Activated CD8-positive, alpha-beta memory T cell treated with anti-CD3 and anti-CD28 coated beads, Interleukin-2, amount 10 ng/mL, durations not matched to agents 7 days and 5 days (primary cell): ENCODE measurements around the gene DOCK10. TPM values are rescaled to one million over a fixed set of nuclear protein-coding genes. Genes with fewer than 3 reads are reported as not detected.
"Not testable (repeated sequence)": the region's sequence is repeated elsewhere in the genome, so short reads cannot be mapped to it uniquely, and the experiment has no call there.

ENCODE experiments used
- ATAC-seq: fragments of 150-1000 bp; cut with Tn5 transposase; one replicate; pipeline ENCODE4 v1.10.0; 2021; ENCODE audit warnings: moderate library complexity
- CTCF ChIA-PET: fragments of 350-600 bp; sonication (Branson Sonifier 250); formaldehyde crosslinking; loops from one replicate; lab custom pipeline; 2021; ENCODE audit warnings: antibody characterized with exemption; lab: Charles Lee
- DNase-seq: peaks from one replicate; pipeline ENCODE4 v3.0.0-alpha.2; 2020
- H3K27ac Mint-ChIP-seq: one replicate; pipeline ENCODE4 v1.8.0; 2021; ENCODE audit warnings: mild to moderate bottlenecking, mixed read lengths
- H3K27me3 Mint-ChIP-seq: one replicate; pipeline ENCODE4 v1.8.0; 2021; ENCODE audit warnings: mixed read lengths
- H3K36me3 Mint-ChIP-seq: one replicate; pipeline ENCODE4 v1.8.0; 2021; ENCODE audit warnings: mild to moderate bottlenecking, mixed read lengths
- H3K4me1 Mint-ChIP-seq: one replicate; pipeline ENCODE4 v1.8.0; 2021; ENCODE audit warnings: mixed read lengths
- H3K4me3 Mint-ChIP-seq: one replicate; pipeline ENCODE4 v1.8.0; 2021; ENCODE audit warnings: mild to moderate bottlenecking, moderate library complexity, mixed read lengths
- H3K9me3 Mint-ChIP-seq: one replicate; pipeline ENCODE4 v1.8.0; 2022; ENCODE audit warnings: low read depth, mixed read lengths
- total RNA-seq, 2 experiments: library from RNA; stranded (reverse); gene quantifications; one replicate each; pipeline ENCODE4 v1.2.3, GENCODE V29; 2021

The DOCK10 gene
- total RNA-seq, 2 experiments from 2014 or later = 251 to 271 TPM

GRCh38 chr2:224927011-224927410 lies 115.3 kb downstream of the DOCK10 start:
- no peak for DNase-seq
- Mint-ChIP-seq H3K27me3 (no peaks in the 10 kb centered on the region), H3K27ac (peak overlapping the region; percentile 94), H3K9me3 (no peaks in the 10 kb centered on the region), H3K36me3 (peaks cover 78% of the 10 kb centered on the region), H3K4me1 (peaks cover 96% of the 10 kb centered on the region), H3K4me3 (peak overlapping the region; percentile 46)
- no peak for ATAC-seq
- CTCF ChIA-PET = interaction anchor here (1.2 to 11.0 kb wide), 8 partner anchors 9 to 126 kb away, joined by 3 to 132 read pairs (median 5); no protein-coding TSS in a partner anchor

GRCh38 chr2:224925810-224926100 lies 116.5 kb downstream of the DOCK10 start:
- Mint-ChIP-seq H3K27me3 (no peaks in the 10 kb centered on the region), H3K4me1 (peaks cover 90% of the 10 kb centered on the region), H3K36me3 (peaks cover 68% of the 10 kb centered on the region), H3K27ac (peak overlapping the region; percentile 94), H3K9me3 (no peaks in the 10 kb centered on the region), H3K4me3 (peak overlapping the region; percentile 48)
- DNase-seq (no peak), ATAC-seq (peak; percentile 22)
- CTCF ChIA-PET = interaction anchor here (1.0 to 11.0 kb wide), 5 partner anchors 21 to 115 kb away, joined by 3 to 132 read pairs (median 8); no protein-coding TSS in a partner anchor

GRCh38 chr2:224925061-224925809 lies 117.0 kb downstream of the DOCK10 start:
- CTCF ChIA-PET = interaction anchor here (1.0 to 11.0 kb wide), 6 partner anchors 13 to 115 kb away, joined by 3 to 132 read pairs (median 6); no protein-coding TSS in a partner anchor
- Mint-ChIP-seq H3K36me3 (peaks cover 64% of the 10 kb centered on the region), H3K9me3 (no peaks in the 10 kb centered on the region), H3K27me3 (no peaks in the 10 kb centered on the region), H3K4me3 (peak overlapping the region; percentile 48), H3K4me1 (peaks cover 86% of the 10 kb centered on the region), H3K27ac (peak overlapping the region; percentile 94)
- DNase-seq = no peak
- ATAC-seq = peak; percentile 6

- Mint-ChIP-seq H3K4me3 (peak overlapping the region; percentile 48), H3K36me3 (peaks cover 59% of the 10 kb centered on the region), H3K4me1 (peaks cover 82% of the 10 kb centered on the region), H3K27me3 (no peaks in the 10 kb centered on the region), H3K27ac (peak overlapping the region; percentile 94), H3K9me3 (no peaks in the 10 kb centered on the region)
- CTCF ChIA-PET = interaction anchor here (1.2 to 11.0 kb wide), 2 partner anchors 14 to 22 kb away, joined by 4 to 132 read pairs; no protein-coding TSS in a partner anchor
- DNase-seq = no peak
- no peak for ATAC-seq
Observed at GRCh38 chr2:224924631-224925030, 117.6 kb downstream of the DOCK10 start.

GRCh38 chr2:224922142-224922727 lies 120.0 kb downstream of the DOCK10 start:
- H3K4me1 Mint-ChIP-seq = peaks cover 58% of the 10 kb centered on the region
- peak; percentile 22 for ATAC-seq

GRCh38 chr2:224919472-224920110 lies 122.7 kb downstream of the DOCK10 start:
- Mint-ChIP-seq H3K27me3 (no peaks in the 10 kb centered on the region), H3K4me3 (no peak overlapping the region), H3K4me1 (peaks cover 40% of the 10 kb centered on the region), H3K9me3 (no peaks in the 10 kb centered on the region), H3K36me3 (peaks cover 26% of the 10 kb centered on the region), H3K27ac (no peak overlapping the region)
- CTCF ChIA-PET = interaction anchor here (1.0 kb wide), 1 partner anchor 23 kb away, joined by 4 read pairs; no protein-coding TSS in a partner anchor
- no peak for DNase-seq
- ATAC-seq = no peak

More at GRCh38 chr2:224922142-224922727, 120.0 kb downstream of the DOCK10 start:
- no peaks in the 10 kb centered on the region for H3K27me3 Mint-ChIP-seq
- H3K9me3 Mint-ChIP-seq = no peaks in the 10 kb centered on the region
- peak overlapping the region; percentile 41 for H3K4me3 Mint-ChIP-seq
- peak overlapping the region; percentile 87 for H3K27ac Mint-ChIP-seq
- CTCF ChIA-PET = interaction anchor here (0.7 to 1.8 kb wide), 8 partner anchors 15 to 131 kb away, joined by 3 to 5 read pairs (median 3); no protein-coding TSS in a partner anchor
- no peak for DNase-seq
- H3K36me3 Mint-ChIP-seq = peaks cover 40% of the 10 kb centered on the region

- CTCF ChIA-PET = no interaction called here
- Mint-ChIP-seq H3K4me3 (no peak overlapping the region), H3K36me3 (peaks cover 20% of the 10 kb centered on the region), H3K9me3 (no peaks in the 10 kb centered on the region), H3K27me3 (no peaks in the 10 kb centered on the region), H3K4me1 (peaks cover 33% of the 10 kb centered on the region), H3K27ac (no peak overlapping the region)
- DNase-seq (no peak), ATAC-seq (no peak)
Observed at GRCh38 chr2:224918626-224919471, 123.4 kb downstream of the DOCK10 start.

- H3K27me3 Mint-ChIP-seq, H3K9me3 Mint-ChIP-seq, ATAC-seq, DNase-seq, H3K4me3 Mint-ChIP-seq, H3K27ac Mint-ChIP-seq, CTCF ChIA-PET: not testable (repeated sequence)
- Mint-ChIP-seq H3K4me1 (peaks cover 19% of the 10 kb centered on the region), H3K36me3 (peaks cover 19% of the 10 kb centered on the region)
Observed at GRCh38 chr2:224917246-224917645, 125.0 kb downstream of the DOCK10 start.

GRCh38 chr2:224915136-224915535 lies 127.1 kb downstream of the DOCK10 start:
- Mint-ChIP-seq H3K36me3 (peaks cover 30% of the 10 kb centered on the region), H3K9me3 (no peaks in the 10 kb centered on the region), H3K27me3 (no peaks in the 10 kb centered on the region), H3K27ac (no peak overlapping the region), H3K4me3 (no peak overlapping the region), H3K4me1 (peaks cover 26% of the 10 kb centered on the region)
- no peak for DNase-seq
- CTCF ChIA-PET = no interaction called here
- no peak for ATAC-seq

GRCh38 chr2:224910574-224910925 lies 131.7 kb downstream of the DOCK10 start:
- Mint-ChIP-seq H3K27ac (no peak overlapping the region), H3K9me3 (peaks cover 2% of the 10 kb centered on the region), H3K36me3 (peaks cover 55% of the 10 kb centered on the region), H3K4me1 (peaks cover 48% of the 10 kb centered on the region), H3K4me3 (no peak overlapping the region), H3K27me3 (no peaks in the 10 kb centered on the region)
- ATAC-seq (no peak), DNase-seq (no peak)
- CTCF ChIA-PET = interaction anchor here (0.9 to 2.0 kb wide), 2 partner anchors 16 to 91 kb away, joined by 3 to 7 read pairs; no protein-coding TSS in a partner anchor

- no peak overlapping the region for H3K4me3 Mint-ChIP-seq
- H3K36me3 Mint-ChIP-seq = peaks cover 56% of the 10 kb centered on the region
- CTCF ChIA-PET = interaction anchor here (0.9 to 2.0 kb wide), 2 partner anchors 15 to 92 kb away, joined by 3 to 7 read pairs; no protein-coding TSS in a partner anchor
- DNase-seq = no peak
- H3K9me3 Mint-ChIP-seq = peaks cover 2% of the 10 kb centered on the region
- no peak overlapping the region for H3K27ac Mint-ChIP-seq
- H3K27me3 Mint-ChIP-seq = no peaks in the 10 kb centered on the region
- no peak for ATAC-seq
- peaks cover 48% of the 10 kb centered on the region for H3K4me1 Mint-ChIP-seq
Observed at GRCh38 chr2:224909885-224910573, 132.2 kb downstream of the DOCK10 start.

GRCh38 chr2:224908818-224909217 lies 133.4 kb downstream of the DOCK10 start:
- H3K4me3 Mint-ChIP-seq = no peak overlapping the region
- peaks cover 56% of the 10 kb centered on the region for H3K36me3 Mint-ChIP-seq
- H3K4me1 Mint-ChIP-seq = peaks cover 55% of the 10 kb centered on the region
- peaks cover 2% of the 10 kb centered on the region for H3K9me3 Mint-ChIP-seq
- no peaks in the 10 kb centered on the region for H3K27me3 Mint-ChIP-seq
- DNase-seq = no peak
- CTCF ChIA-PET = interaction anchor here (1.0 kb wide), 1 partner anchor 93 kb away, joined by 3 read pairs; no protein-coding TSS in a partner anchor
- no peak for ATAC-seq
- H3K27ac Mint-ChIP-seq = no peak overlapping the region
